HepG2 (cell line): ENCODE results near the gene PSD4. TPM values are rescaled to one million over a fixed set of nuclear protein-coding genes. Genes with fewer than 3 reads are reported as not detected.

ENCODE experiments used
- FOXM1 ChIP-seq: sonication (generic); formaldehyde crosslinking; IDR thresholded peaks from 2 replicates; pipeline ENCODE4 v1.5.0; 2020; ENCODE audit warnings: missing genetic modification reagents
- FOXO1 ChIP-seq: sonication (generic); formaldehyde crosslinking; IDR thresholded peaks from 2 replicates; pipeline ENCODE4 v1.4.0; 2020; ENCODE audit warnings: missing genetic modification reagents
- PRPF4 ChIP-seq: fragments of 200-400 bp; formaldehyde crosslinking; IDR thresholded peaks from 2 replicates; pipeline ENCODE4 v1.6.1; 2016; ENCODE audit warnings: low read length, low read depth; ENCODE audit not compliant: poor library complexity, severe bottlenecking
- REL ChIP-seq: sonication (generic); formaldehyde crosslinking; conservative IDR thresholded peaks from 2 replicates; pipeline ENCODE4 v1.8.0; 2022; ENCODE audit warnings: mild to moderate bottlenecking, missing genetic modification reagents, moderate library complexity
- SAFB2 ChIP-seq: sonication (generic); formaldehyde crosslinking; IDR thresholded peaks from 2 replicates; pipeline ENCODE4 v1.5.1; 2020; ENCODE audit warnings: missing genetic modification reagents, low read depth, mild to moderate bottlenecking, borderline replicate concordance
- SUZ12 ChIP-seq: fragments of 150-350 bp; IDR thresholded peaks from 2 replicates; pipeline ENCODE4 v1.6.1; 2014; ENCODE audit warnings: low read depth, low read length
- TBX3 ChIP-seq: fragments of 450-650 bp; IDR thresholded peaks from 2 replicates; pipeline ENCODE4 v1.6.1; 2017; ENCODE audit warnings: antibody characterized with exemption, mild to moderate bottlenecking, inconsistent platforms, borderline replicate concordance
- ZMYM4 ChIP-seq: sonication (generic); formaldehyde crosslinking; IDR thresholded peaks from 2 replicates; pipeline ENCODE4 v1.8.1; 2023; ENCODE audit warnings: mild to moderate bottlenecking, missing genetic modification reagents
- ZNF337 ChIP-seq: sonication (generic); formaldehyde crosslinking; IDR thresholded peaks from 2 replicates; pipeline ENCODE4 v1.5.1; 2020; ENCODE audit warnings: missing genetic modification reagents, low read depth, mild to moderate bottlenecking, borderline replicate concordance
- ZNF441 ChIP-seq: sonication (generic); formaldehyde crosslinking; IDR thresholded peaks from 2 replicates; pipeline ENCODE4 v1.7.0; 2021; ENCODE audit warnings: missing genetic modification reagents, borderline replicate concordance
- ZNF569 ChIP-seq: sonication (generic); formaldehyde crosslinking; IDR thresholded peaks from 2 replicates; pipeline ENCODE4 v1.5.0; 2020; ENCODE audit warnings: mild to moderate bottlenecking, missing genetic modification reagents, moderate library complexity, borderline replicate concordance
- ZNF619 ChIP-seq: sonication (generic); formaldehyde crosslinking; IDR thresholded peaks from 2 replicates; pipeline ENCODE4 v1.4.0; 2020; ENCODE audit warnings: mild to moderate bottlenecking, missing genetic modification reagents
- ZSCAN30 ChIP-seq: sonication (generic); formaldehyde crosslinking; IDR thresholded peaks from 2 replicates; pipeline ENCODE4 v1.5.0; 2020; ENCODE audit warnings: mild to moderate bottlenecking, missing genetic modification reagents
- ZSCAN31 ChIP-seq: sonication (generic); formaldehyde crosslinking; IDR thresholded peaks from 2 replicates; pipeline ENCODE4 v1.5.0; 2020; ENCODE audit warnings: low read depth, mild to moderate bottlenecking, missing genetic modification reagents
- polyA plus RNA-seq, 8 experiments: library from polyadenylated mRNA; depleted of rRNA in 3 of 8; stranded (reverse) in 7 of 8; unstranded in 1 of 8; fragments of >200 nt; fragmentation: Illumina TruSeq in 4 of 8; extraction: Trizol in 4 of 8; gene quantifications; 2 replicates each; pipeline versions ENCODE4 v1.2.1 to v1.2.3, GENCODE V29; 2011 to 2016; ENCODE audit warnings: low read depth in 4 of 8, missing spikeins in 1 of 8, mixed read lengths in 1 of 8; ENCODE audit not compliant: insufficient read depth in 1 of 8
- total RNA-seq, 5 experiments: library from RNA; depleted of rRNA; stranded (reverse); fragments of >200 nt; fragmentation: Illumina TruSeq; extraction: Trizol; gene quantifications; 2 replicates each; pipeline ENCODE4 v1.2.3, GENCODE V29; 2016; ENCODE audit warnings: low read depth in 1 of 5
- TF ChIP-seq, protein P1 (sequence below): sonication (generic); formaldehyde crosslinking; IDR thresholded peaks from 2 replicates; pipeline ENCODE4 v1.5.0; 2020; ENCODE audit warnings: mild to moderate bottlenecking, low read depth, missing genetic modification reagents, borderline replicate concordance
- TF ChIP-seq, protein P2 (sequence below): sonication (generic); formaldehyde crosslinking; IDR thresholded peaks from 2 replicates; pipeline ENCODE4 v1.5.0; 2020; ENCODE audit warnings: missing genetic modification reagents
- TF ChIP-seq, protein P3 (sequence below): sonication (generic); formaldehyde crosslinking; IDR thresholded peaks from 2 replicates; pipeline ENCODE4 v1.8.0; 2022; ENCODE audit warnings: mild to moderate bottlenecking, missing genetic modification reagents, moderate library complexity
- TF ChIP-seq, protein P4 (sequence below): sonication (generic); formaldehyde crosslinking; IDR thresholded peaks from 2 replicates; pipeline ENCODE4 v1.5.0; 2020; ENCODE audit warnings: missing genetic modification reagents, mild to moderate bottlenecking, borderline replicate concordance
- TF ChIP-seq, protein P5 (sequence below): sonication (generic); formaldehyde crosslinking; IDR thresholded peaks from 2 replicates; pipeline ENCODE4 v1.4.0; 2020; ENCODE audit warnings: missing genetic modification reagents, mild to moderate bottlenecking, borderline replicate concordance
- TF ChIP-seq, protein P6 (sequence below): IDR thresholded peaks from 2 replicates; pipeline ENCODE4 v1.6.1; 2016; ENCODE audit warnings: mild to moderate bottlenecking, missing biosample characterization, missing genetic modification reagents

The PSD4 gene
- total and polyA plus RNA-seq, 2 of the 13 experiments (the other 11 are each of a cell fraction or from before 2014, with no cell fraction given), result 5.8 to 9.4 TPM

DNA sequence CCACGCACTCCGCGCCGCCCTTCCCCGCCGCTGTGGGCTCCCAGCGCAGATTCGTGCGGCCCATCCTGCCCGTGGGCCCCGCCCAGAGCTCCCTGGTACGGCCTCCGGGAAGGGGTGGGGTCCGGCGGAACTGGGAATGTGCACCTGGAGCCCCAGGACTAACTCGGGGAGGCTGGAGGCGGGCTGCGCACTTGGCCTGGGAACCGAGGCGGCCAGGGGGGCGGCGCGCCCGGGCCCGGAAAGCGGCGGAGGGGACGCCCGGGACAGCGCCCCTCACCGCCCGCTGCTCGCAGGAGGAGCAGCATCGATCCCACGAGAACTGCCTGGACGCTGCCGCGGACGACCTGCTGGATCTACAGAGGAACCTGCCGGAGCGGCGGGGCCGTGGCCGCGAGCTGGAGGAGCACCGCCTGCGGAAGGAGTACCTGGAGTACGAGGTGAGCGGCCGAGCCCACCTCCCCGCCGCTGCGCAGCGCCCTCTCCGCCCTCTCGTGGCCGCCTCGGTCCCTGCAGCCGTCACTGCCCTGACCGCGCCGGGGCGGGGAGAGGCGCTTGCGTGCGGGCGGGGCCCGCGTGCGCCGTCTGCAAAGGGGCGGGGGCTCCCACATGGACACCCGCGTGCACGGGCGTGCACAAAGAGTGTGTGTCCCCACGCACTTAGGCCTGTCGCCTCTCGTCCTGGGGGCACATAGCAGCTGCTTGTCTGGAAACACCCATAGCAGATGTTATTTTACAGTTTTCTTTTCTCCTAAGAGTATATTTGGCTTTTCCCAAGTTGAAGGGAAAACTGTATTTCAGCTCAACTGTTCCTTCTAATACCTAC lies 25.2 kb downstream of the PSD4 start (continued):
- TF ChIP-seq ZNF619 (CRISPR knock-in tag) (peak; percentile 74; the same call in 1 of the 2 replicates), ZSCAN30 (CRISPR knock-in tag) (no peak), FOXO1 (CRISPR knock-in tag) (no peak; the same call in 1 of the 2 replicates), PRPF4 (no peak), TBX3 (no peak), ZMYM4 (CRISPR knock-in tag) (peak; percentile 90; the same call in 1 of the 2 replicates), ZSCAN31 (CRISPR knock-in tag) (peak; percentile 94), SAFB2 (CRISPR knock-in tag) (peak; percentile 90; the same call in 1 of the 2 replicates), ZNF441 (CRISPR knock-in tag) (peak; percentile 56; the same call in 1 of the 2 replicates), SUZ12 (no peak), ZNF569 (CRISPR knock-in tag) (no peak), ZNF337 (CRISPR knock-in tag) (peak; percentile 95), REL (peak; percentile 90; the same call in 1 of the 2 replicates), FOXM1 (CRISPR knock-in tag) (peak; percentile 69; the same call in 1 of the 2 replicates)
- TF ChIP-seq, protein P1, sequence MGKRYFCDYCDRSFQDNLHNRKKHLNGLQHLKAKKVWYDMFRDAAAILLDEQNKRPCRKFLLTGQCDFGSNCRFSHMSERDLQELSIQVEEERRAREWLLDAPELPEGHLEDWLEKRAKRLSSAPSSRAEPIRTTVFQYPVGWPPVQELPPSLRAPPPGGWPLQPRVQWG (CRISPR knock-in tag), result no peak
- TF ChIP-seq, protein P2, sequence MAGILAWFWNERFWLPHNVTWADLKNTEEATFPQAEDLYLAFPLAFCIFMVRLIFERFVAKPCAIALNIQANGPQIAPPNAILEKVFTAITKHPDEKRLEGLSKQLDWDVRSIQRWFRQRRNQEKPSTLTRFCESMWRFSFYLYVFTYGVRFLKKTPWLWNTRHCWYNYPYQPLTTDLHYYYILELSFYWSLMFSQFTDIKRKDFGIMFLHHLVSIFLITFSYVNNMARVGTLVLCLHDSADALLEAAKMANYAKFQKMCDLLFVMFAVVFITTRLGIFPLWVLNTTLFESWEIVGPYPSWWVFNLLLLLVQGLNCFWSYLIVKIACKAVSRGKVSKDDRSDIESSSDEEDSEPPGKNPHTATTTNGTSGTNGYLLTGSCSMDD (CRISPR knock-in tag), result no peak
- TF ChIP-seq, protein P3, sequence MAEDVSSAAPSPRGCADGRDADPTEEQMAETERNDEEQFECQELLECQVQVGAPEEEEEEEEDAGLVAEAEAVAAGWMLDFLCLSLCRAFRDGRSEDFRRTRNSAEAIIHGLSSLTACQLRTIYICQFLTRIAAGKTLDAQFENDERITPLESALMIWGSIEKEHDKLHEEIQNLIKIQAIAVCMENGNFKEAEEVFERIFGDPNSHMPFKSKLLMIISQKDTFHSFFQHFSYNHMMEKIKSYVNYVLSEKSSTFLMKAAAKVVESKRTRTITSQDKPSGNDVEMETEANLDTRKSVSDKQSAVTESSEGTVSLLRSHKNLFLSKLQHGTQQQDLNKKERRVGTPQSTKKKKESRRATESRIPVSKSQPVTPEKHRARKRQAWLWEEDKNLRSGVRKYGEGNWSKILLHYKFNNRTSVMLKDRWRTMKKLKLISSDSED (CRISPR knock-in tag), result no peak
- TF ChIP-seq, protein P4, sequence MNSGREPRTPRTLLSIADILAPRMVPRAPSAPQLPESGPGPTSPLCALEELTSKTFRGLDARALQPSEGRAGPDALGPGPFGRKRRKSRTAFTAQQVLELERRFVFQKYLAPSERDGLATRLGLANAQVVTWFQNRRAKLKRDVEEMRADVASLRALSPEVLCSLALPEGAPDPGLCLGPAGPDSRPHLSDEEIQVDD (CRISPR knock-in tag), result no peak; the same call in 1 of the 2 replicates
- TF ChIP-seq, protein P5, sequence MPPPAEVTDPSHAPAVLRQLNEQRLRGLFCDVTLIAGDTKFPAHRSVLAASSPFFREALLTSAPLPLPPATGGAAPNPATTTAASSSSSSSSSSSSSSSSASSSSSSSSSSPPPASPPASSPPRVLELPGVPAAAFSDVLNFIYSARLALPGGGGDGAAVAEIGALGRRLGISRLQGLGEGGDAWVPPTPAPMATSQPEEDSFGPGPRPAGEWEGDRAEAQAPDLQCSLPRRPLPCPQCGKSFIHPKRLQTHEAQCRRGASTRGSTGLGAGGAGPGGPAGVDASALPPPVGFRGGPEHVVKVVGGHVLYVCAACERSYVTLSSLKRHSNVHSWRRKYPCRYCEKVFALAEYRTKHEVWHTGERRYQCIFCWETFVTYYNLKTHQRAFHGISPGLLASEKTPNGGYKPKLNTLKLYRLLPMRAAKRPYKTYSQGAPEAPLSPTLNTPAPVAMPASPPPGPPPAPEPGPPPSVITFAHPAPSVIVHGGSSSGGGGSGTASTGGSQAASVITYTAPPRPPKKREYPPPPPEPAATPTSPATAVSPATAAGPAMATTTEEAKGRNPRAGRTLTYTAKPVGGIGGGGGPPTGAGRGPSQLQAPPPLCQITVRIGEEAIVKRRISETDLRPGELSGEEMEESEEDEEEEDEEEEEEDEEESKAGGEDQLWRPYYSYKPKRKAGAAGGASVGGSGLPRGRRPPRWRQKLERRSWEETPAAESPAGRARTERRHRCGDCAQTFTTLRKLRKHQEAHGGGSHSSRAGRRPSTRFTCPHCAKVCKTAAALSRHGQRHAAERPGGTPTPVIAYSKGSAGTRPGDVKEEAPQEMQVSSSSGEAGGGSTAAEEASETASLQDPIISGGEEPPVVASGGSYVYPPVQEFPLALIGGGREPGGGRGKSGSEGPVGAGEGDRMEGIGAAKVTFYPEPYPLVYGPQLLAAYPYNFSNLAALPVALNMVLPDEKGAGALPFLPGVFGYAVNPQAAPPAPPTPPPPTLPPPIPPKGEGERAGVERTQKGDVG, result no peak
- TF ChIP-seq, protein P6, sequence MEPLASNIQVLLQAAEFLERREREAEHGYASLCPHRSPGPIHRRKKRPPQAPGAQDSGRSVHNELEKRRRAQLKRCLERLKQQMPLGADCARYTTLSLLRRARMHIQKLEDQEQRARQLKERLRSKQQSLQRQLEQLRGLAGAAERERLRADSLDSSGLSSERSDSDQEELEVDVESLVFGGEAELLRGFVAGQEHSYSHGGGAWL, result peak; percentile 82; the same call in 1 of the 2 replicates
